Trophoblast cell (in vitro differentiated cells and primary cell): Measurements from ENCODE around the gene CFAP70.

Experiments
- DNase-seq, 2 donors: peaks; one replicate each; pipeline ENCODE4 v3.0.0-alpha.2; 2016
- H2AFZ ChIP-seq: 2 replicates; pipeline ENCODE4 v1.6.1; 2013; ENCODE audit warnings: low read length, moderate library complexity, mild to moderate bottlenecking; ENCODE audit not compliant: insufficient read depth, poor library complexity
- H2AK5ac ChIP-seq: 2 replicates; pipeline ENCODE4 v1.6.1; 2013; ENCODE audit warnings: mild to moderate bottlenecking, low read length
- H2BK120ac ChIP-seq: 2 replicates; pipeline ENCODE4 v1.6.1; 2013; ENCODE audit warnings: low read length, mild to moderate bottlenecking, moderate library complexity; ENCODE audit not compliant: insufficient read depth, poor library complexity
- H2BK12ac ChIP-seq: 2 replicates; pipeline ENCODE4 v1.6.1; 2013; ENCODE audit warnings: mild to moderate bottlenecking, low read length, moderate library complexity
- H2BK5ac ChIP-seq: 2 replicates; pipeline ENCODE4 v1.6.1; 2013; ENCODE audit warnings: low read length, low read depth, moderate library complexity, mild to moderate bottlenecking; ENCODE audit not compliant: poor library complexity
- H3K14ac ChIP-seq: 2 replicates; pipeline ENCODE4 v1.6.1; 2013; ENCODE audit warnings: mild to moderate bottlenecking, low read length
- H3K18ac ChIP-seq: 2 replicates; pipeline ENCODE4 v1.6.1; 2013; ENCODE audit warnings: mild to moderate bottlenecking, low read length
- H3K23ac ChIP-seq: 2 replicates; pipeline ENCODE4 v1.6.1; 2013; ENCODE audit warnings: low read length
- H3K27ac ChIP-seq: 2 replicates; pipeline ENCODE4 v1.5.1; 2013; ENCODE audit warnings: low read depth, mild to moderate bottlenecking, inconsistent platforms, low read length, moderate library complexity
- H3K27me3 ChIP-seq: 2 replicates; pipeline ENCODE4 v1.6.1; 2013; ENCODE audit warnings: inconsistent platforms, mild to moderate bottlenecking, low read length, moderate library complexity; ENCODE audit not compliant: insufficient read depth
- H3K36me3 ChIP-seq, 2 experiments: 1 replicate in 1 of 2; 2 replicates in 1 of 2; pipeline ENCODE4 v1.6.1; 2013; ENCODE audit warnings: low read length in 2 of 2, mild to moderate bottlenecking in 2 of 2, moderate library complexity in 1 of 2; ENCODE audit not compliant: insufficient read depth in 2 of 2, control insufficient read depth in 1 of 2
- H3K4ac ChIP-seq: 2 replicates; pipeline ENCODE4 v1.6.1; 2013; ENCODE audit warnings: low read depth, mild to moderate bottlenecking, low read length, moderate library complexity
- H3K4me1 ChIP-seq, 2 experiments: 1 replicate in 1 of 2; 2 replicates in 1 of 2; pipeline ENCODE4 v1.6.1; 2013; ENCODE audit warnings: low read length in 2 of 2, mild to moderate bottlenecking in 2 of 2, moderate library complexity in 1 of 2; ENCODE audit not compliant: insufficient read depth in 2 of 2, control insufficient read depth in 1 of 2
- H3K4me2 ChIP-seq: 2 replicates; pipeline ENCODE4 v1.6.1; 2013; ENCODE audit warnings: inconsistent platforms, mild to moderate bottlenecking, low read length, moderate library complexity
- H3K4me3 ChIP-seq: 2 replicates; pipeline ENCODE4 v1.5.1; 2013; ENCODE audit warnings: mild to moderate bottlenecking, low read depth, low read length, inconsistent platforms
- H3K79me1 ChIP-seq: one replicate; pipeline ENCODE4 v1.6.1; 2013; ENCODE audit warnings: low read length
- H3K79me2 ChIP-seq: 2 replicates; pipeline ENCODE4 v1.6.1; 2013; ENCODE audit warnings: low read length, mild to moderate bottlenecking; ENCODE audit not compliant: control insufficient read depth, insufficient read depth, poor library complexity
- H3K9ac ChIP-seq: 2 replicates; pipeline ENCODE4 v1.6.1; 2013; ENCODE audit warnings: mild to moderate bottlenecking, low read length
- H3K9me3 ChIP-seq: 2 replicates; pipeline ENCODE4 v1.6.1; 2013; ENCODE audit warnings: low read depth, mild to moderate bottlenecking, control low read depth, inconsistent platforms, low read length; ENCODE audit not compliant: insufficient read depth
- H4K12ac ChIP-seq: 2 replicates; pipeline ENCODE4 v1.6.1; 2013; ENCODE audit warnings: low read depth, mild to moderate bottlenecking, low read length, moderate library complexity
- H4K8ac ChIP-seq: 2 replicates; pipeline ENCODE4 v1.6.1; 2013; ENCODE audit warnings: low read depth, mild to moderate bottlenecking, low read length, moderate library complexity
- H4K91ac ChIP-seq: one replicate; pipeline ENCODE4 v1.6.1; 2013; ENCODE audit warnings: low read depth, mild to moderate bottlenecking, low read length, moderate library complexity
- WGBS: extraction: QIAGEN DNeasy Blood & Tissue Kit; methylation state at CpG from one replicate; pipeline ENCODE4 v1.1.7; 2013; ENCODE audit warnings: missing lambda C conversion rate; ENCODE audit not compliant: insufficient read length, insufficient coverage; ENCODE audit errors: extremely low coverage; 5-methylcytosine and 5-hydroxymethylcytosine counted together

CFAP70 gene

DNA sequence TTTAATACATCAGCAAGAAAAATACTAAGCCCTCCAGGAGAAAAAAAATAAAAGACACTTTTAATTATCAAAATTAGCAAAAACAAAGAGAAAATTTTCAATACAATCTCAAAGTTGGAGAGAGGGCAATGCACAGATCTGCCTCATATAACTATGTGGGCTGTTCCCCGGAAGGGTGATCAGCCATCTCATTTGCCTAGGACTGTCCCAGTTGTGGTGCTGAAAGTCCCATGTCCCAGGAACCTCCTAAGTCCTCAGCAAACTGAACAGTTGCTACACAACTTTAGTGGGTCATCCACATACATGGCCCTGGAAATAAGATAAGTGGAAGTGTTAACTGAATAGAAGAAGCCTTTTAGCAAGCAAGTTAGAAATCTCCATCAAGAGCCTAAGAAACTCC is 14.4 kb downstream of the CFAP70 start:
- Histone ChIP-seq H4K91ac (no peak overlapping the region), H2BK12ac (no peak overlapping the region), H3K4me3 (no peak overlapping the region), H4K12ac (no peak overlapping the region), H3K9ac (no peak overlapping the region), H3K79me2 (no peaks in the 10 kb centered on the region), H2AK5ac (no peak overlapping the region), H3K4me1 (no peaks in the 10 kb centered on the region), H4K8ac (no peak overlapping the region), H3K23ac (no peak overlapping the region), H2BK5ac (no peak overlapping the region), H3K27ac (no peak overlapping the region), H3K27me3 (no peaks in the 10 kb centered on the region), H3K79me1 (no peaks in the 10 kb centered on the region), H2BK120ac (no peak overlapping the region), H3K9me3 (peaks cover 3% of the 10 kb centered on the region), H3K18ac (no peak overlapping the region), H3K36me3 (no peaks in the 10 kb centered on the region), H3K4ac (no peak overlapping the region), H3K14ac (no peak overlapping the region), H2AFZ (no peak overlapping the region), H3K4me2 (no peak overlapping the region)
- DNase-seq: no peak
- no CpG with 5 or more reads among the region's 1 CpG for WGBS

DNA sequence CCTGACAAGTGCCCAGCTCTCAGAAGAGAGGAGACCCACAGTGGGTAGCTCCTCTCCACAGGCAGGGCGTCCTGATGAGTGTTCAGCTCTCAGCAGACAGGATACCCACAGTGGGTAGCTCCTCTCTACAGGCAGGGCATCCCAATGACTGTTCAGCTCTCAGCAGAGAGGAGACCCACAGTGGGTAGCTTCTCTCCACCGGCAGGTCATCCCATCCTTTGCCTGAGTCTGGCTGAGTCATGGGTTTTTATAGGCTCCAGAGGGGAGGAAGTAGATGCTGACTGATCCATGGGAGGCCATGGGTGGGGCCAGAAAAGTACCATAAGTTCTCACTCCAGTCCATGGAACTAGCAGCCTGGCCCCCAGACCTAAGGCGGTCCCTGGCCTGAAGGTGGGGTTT is 18.5 kb downstream of the CFAP70 start:
- Histone ChIP-seq H3K27me3 (no peaks in the 10 kb centered on the region), H3K18ac (no peak overlapping the region), H3K23ac (no peak overlapping the region), H3K27ac (no peak overlapping the region), H3K4me1 (no peaks in the 10 kb centered on the region), H2AK5ac (no peak overlapping the region), H2BK120ac (no peak overlapping the region), H2AFZ (no peak overlapping the region), H3K4ac (no peak overlapping the region), H3K79me2 (no peaks in the 10 kb centered on the region), H3K14ac (no peak overlapping the region), H3K4me2 (no peak overlapping the region), H3K4me3 (no peak overlapping the region), H4K12ac (no peak overlapping the region), H3K9ac (no peak overlapping the region), H4K91ac (no peak overlapping the region), H3K79me1 (no peaks in the 10 kb centered on the region), H2BK12ac (no peak overlapping the region), H3K9me3 (peaks cover 3% of the 10 kb centered on the region), H4K8ac (no peak overlapping the region), H3K36me3 (no peaks in the 10 kb centered on the region), H2BK5ac (no peak overlapping the region)
- no peak for DNase-seq
- WGBS: no CpG with 5 or more reads among the region's 3 CpGs

DNA sequence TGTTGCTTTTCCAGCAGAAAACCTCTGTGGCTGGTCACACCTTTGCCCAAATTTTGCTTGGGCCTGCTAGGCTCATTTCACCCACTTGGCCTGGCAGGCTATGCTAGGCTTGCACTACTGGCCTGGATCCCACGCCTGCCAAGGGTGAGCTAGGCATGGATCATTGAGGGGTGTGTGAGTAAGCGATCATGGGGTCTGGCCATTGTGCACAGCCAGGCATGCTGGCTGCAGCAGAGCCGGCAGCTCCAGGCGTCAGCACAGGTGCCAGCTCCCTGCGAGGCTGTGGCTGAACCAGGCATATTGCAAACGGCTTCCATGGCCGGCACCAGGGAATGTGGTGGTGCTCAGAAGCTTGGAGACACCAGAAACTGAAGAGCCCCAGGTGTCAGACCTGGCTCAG is 19.2 kb downstream of the CFAP70 start:
- Histone ChIP-seq H3K23ac (no peak overlapping the region), H3K4me2 (no peak overlapping the region), H2BK120ac (no peak overlapping the region), H3K4me3 (no peak overlapping the region), H3K27ac (no peak overlapping the region), H3K79me2 (no peaks in the 10 kb centered on the region), H2AFZ (no peak overlapping the region), H4K12ac (no peak overlapping the region), H3K18ac (no peak overlapping the region), H3K4ac (no peak overlapping the region), H4K8ac (no peak overlapping the region), H2BK12ac (no peak overlapping the region), H4K91ac (no peak overlapping the region), H2AK5ac (no peak overlapping the region), H3K4me1 (no peaks in the 10 kb centered on the region), H3K79me1 (no peaks in the 10 kb centered on the region), H3K27me3 (no peaks in the 10 kb centered on the region), H3K9ac (no peak overlapping the region), H3K14ac (no peak overlapping the region), H2BK5ac (no peak overlapping the region), H3K9me3 (peaks cover 3% of the 10 kb centered on the region), H3K36me3 (no peaks in the 10 kb centered on the region)
- no CpG with 5 or more reads among the region's 7 CpGs for WGBS
- DNase-seq: no peak

DNA sequence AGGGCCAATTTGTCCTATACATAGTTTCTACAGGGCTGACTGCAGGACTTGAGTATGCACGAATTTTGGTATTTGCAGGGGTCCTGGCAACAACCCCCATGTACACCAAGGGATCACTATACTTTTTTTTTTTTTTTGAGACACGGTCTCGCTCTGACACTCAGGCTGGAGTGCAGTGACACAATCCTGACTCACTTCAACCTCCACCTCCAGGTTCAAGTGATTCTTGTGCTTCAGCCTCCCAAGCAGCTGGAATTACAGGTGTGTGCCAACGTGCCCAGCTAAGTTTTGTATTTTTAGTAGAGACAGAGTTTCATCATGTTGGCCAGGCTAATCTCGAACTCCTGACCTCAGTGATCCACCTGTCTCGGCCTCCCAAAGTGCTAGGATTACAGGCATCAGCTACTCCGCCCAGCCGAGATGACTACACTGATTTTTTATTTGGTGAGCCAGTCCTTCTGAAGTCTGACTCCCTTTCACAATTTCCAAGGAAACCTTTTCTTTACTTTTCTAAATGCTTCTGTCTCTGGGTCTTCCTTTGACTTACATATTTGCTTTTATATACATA is 19.8 kb downstream of the CFAP70 start:
- no peak for DNase-seq
- no peaks in the 10 kb centered on the region for H3K36me3 ChIP-seq
- no peak overlapping the region for H3K4me2 ChIP-seq
- no peak overlapping the region for H2AFZ ChIP-seq
- H2BK120ac ChIP-seq: no peak overlapping the region
- H4K91ac ChIP-seq: no peak overlapping the region
- H4K12ac ChIP-seq: no peak overlapping the region
- H3K4me1 ChIP-seq: no peaks in the 10 kb centered on the region
- no peak overlapping the region for H3K23ac ChIP-seq
- H3K14ac ChIP-seq: no peak overlapping the region
- peaks cover 3% of the 10 kb centered on the region for H3K9me3 ChIP-seq
- H3K79me2 ChIP-seq: no peaks in the 10 kb centered on the region
- H2AK5ac ChIP-seq: no peak overlapping the region
- H3K4me3 ChIP-seq: no peak overlapping the region
- no peak overlapping the region for H2BK5ac ChIP-seq
- H3K79me1 ChIP-seq: no peaks in the 10 kb centered on the region
- WGBS: no CpG with 5 or more reads among the region's 8 CpGs
- H3K18ac ChIP-seq: no peak overlapping the region
- no peak overlapping the region for H2BK12ac ChIP-seq
- H3K27me3 ChIP-seq: no peaks in the 10 kb centered on the region
- no peak overlapping the region for H3K9ac ChIP-seq
- H3K27ac ChIP-seq: no peak overlapping the region
- no peak overlapping the region for H4K8ac ChIP-seq
- H3K4ac ChIP-seq: no peak overlapping the region
